ENCODE measurements around the gene ACO2.
A peak's percentile ranks its signal among the peaks of the same experiment; 100 is the strongest.
"Not testable (repeated sequence)": the region's sequence is repeated elsewhere in the genome, so short reads cannot be mapped to it uniquely, and the experiment has no call there.

Gene ACO2

DNA sequence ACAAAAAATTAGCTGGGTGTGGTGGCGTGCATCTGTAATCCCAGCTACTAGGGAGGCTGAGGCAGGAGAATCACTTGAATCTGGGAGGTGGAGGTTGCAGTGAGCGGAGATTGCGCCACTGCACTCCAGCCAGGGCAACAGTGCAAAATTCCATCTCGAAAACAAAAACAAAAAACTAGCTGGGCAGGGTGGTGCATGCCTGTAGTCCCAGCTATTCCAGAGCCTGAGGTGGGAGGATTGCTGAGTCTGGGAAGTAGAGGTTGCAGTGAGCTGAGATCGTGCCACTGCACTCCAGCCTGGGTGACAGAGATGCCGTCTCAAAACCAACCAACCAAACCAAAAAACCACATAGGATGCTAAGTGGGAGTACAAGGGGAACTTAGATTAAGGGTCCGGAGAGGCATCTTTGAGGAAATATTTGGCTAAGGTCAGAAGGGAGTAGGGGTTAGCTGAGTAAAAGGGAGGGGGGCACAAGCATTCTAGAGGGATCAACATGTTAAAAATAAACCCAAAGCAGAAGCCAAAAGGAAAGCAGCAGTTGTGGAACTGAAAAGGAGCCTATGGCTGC, 10.7 kb upstream of the ACO2 start:
- H3K27me3 ChIP-seq = no peaks in the 10 kb centered on the region
- DNase-seq = no peak
- no peaks in the 10 kb centered on the region; the same call in 1 of the 2 replicates for H3K4me1 ChIP-seq
- H3K36me3 ChIP-seq = peaks cover 51% of the 10 kb centered on the region
- H3K4me3 ChIP-seq (ENCODE audit: low read depth, low read length) = no peak overlapping the region
- no peaks in the 10 kb centered on the region for H3K9me3 ChIP-seq
- TF ChIP-seq, protein P1, sequence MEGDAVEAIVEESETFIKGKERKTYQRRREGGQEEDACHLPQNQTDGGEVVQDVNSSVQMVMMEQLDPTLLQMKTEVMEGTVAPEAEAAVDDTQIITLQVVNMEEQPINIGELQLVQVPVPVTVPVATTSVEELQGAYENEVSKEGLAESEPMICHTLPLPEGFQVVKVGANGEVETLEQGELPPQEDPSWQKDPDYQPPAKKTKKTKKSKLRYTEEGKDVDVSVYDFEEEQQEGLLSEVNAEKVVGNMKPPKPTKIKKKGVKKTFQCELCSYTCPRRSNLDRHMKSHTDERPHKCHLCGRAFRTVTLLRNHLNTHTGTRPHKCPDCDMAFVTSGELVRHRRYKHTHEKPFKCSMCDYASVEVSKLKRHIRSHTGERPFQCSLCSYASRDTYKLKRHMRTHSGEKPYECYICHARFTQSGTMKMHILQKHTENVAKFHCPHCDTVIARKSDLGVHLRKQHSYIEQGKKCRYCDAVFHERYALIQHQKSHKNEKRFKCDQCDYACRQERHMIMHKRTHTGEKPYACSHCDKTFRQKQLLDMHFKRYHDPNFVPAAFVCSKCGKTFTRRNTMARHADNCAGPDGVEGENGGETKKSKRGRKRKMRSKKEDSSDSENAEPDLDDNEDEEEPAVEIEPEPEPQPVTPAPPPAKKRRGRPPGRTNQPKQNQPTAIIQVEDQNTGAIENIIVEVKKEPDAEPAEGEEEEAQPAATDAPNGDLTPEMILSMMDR (IDR thresholded peaks at IDR 0.05; ENCODE audit: low read depth, low read length) = no peak

GRCh38 chr22:41459431-41459830, 9.5 kb upstream of the ACO2 start:
- Histone ChIP-seq H3K9me3 (no peaks in the 10 kb centered on the region), H3K27me3 (no peaks in the 10 kb centered on the region), H3K36me3 (peaks cover 61% of the 10 kb centered on the region), H3K4me3 (ENCODE audit: low read depth, low read length) (no peak overlapping the region), H3K4me1 (no peaks in the 10 kb centered on the region; the same call in 1 of the 2 replicates)
- TF ChIP-seq, protein P1 (IDR thresholded peaks at IDR 0.05; ENCODE audit: low read depth, low read length) = no peak
- DNase-seq = no peak

DNA sequence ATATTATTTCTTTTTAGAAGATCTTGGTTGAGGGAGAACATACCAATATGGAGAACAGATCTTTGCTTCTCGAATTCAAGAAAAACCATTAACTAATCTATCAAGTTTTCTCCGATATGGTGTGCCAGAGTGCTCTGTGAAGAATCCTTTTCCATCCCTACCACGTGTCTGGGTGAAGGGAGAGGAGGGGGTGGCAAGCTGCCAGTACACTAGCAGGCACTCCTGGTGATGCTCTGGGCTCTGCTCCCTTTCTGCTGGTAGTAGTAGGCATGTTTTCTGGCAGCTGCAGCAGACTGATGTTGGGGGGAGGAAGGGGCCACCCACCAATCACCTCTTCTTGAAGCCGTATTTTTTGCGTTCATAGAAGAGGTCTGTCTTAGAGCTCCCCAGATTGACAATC, 8.8 kb upstream of the ACO2 start:
- not testable (repeated sequence) for H3K4me3 ChIP-seq (ENCODE audit: low read depth, low read length); H3K4me1 ChIP-seq; H3K27me3 ChIP-seq; H3K9me3 ChIP-seq
- peak; percentile 83 for DNase-seq
- peaks cover 68% of the 10 kb centered on the region for H3K36me3 ChIP-seq

DNA sequence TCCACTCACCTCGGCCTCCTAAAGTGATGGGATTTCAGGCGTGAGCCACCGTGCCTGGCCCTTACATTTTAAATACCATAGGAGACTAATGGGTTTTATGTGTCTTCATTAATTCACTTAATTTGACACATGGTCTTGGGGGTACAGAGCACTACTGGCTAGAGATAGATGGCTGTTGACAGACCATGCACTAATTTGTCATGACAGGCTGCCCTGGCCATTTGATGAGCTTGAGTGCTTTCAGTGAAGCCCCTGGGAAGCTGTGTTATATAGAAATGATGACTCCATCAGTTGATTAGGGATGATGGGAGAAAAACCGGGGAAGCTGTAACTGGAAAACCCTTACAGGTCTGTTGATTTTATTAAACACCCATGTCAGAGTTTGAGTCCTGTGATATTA, 7.0 kb upstream of the ACO2 start:
- Histone ChIP-seq H3K4me1 (no peaks in the 10 kb centered on the region; the same call in 1 of the 2 replicates), H3K36me3 (peaks cover 84% of the 10 kb centered on the region), H3K27me3 (no peaks in the 10 kb centered on the region), H3K9me3 (no peaks in the 10 kb centered on the region), H3K4me3 (ENCODE audit: low read depth, low read length) (no peak overlapping the region)
- DNase-seq = no peak
- TF ChIP-seq, protein P1 (IDR thresholded peaks at IDR 0.05; ENCODE audit: low read depth, low read length) = no peak

DNA sequence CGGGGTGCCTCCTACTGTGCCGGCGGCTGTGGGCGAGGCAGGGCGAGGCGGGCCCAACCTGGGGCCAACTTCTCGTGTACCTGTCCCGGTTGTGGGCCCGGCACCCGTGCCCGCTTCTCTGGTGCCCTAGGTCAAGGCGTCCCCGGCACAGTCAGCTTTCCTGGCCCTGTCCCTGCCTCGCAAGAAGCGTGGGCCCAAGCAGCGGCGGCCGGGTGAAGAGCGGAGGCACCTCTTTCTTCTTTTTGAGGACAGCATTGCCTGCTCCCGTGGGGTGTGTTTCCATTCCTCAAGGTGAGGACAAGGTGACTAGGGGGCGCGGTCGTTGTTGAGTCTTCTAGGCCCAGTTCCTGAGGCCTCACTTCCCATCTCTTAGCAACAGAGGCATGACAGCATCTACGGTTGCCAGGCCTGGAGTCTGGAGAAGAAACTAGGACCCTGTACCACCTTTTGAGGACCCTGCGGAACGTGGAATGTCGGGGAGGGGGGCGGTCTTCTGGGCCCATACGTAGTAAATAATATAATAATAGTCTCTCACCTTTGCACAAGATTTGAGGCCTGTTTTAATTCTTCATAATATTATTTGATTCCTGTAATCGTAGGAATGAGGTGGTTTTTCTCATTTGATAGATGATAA, 418 bp downstream of the ACO2 start:
- Histone ChIP-seq H3K36me3 (peaks cover 52% of the 10 kb centered on the region), H3K4me3 (ENCODE audit: low read depth, low read length) (peak overlapping the region; percentile 98), H3K9me3 (no peaks in the 10 kb centered on the region), H3K27me3 (no peaks in the 10 kb centered on the region), H3K4me1 (peaks cover 3% of the 10 kb centered on the region; the same call in 1 of the 2 replicates)
- TF ChIP-seq, protein P1 (IDR thresholded peaks at IDR 0.05; ENCODE audit: low read depth, low read length) = no peak
- DNase-seq = peak; percentile 52

- peaks cover 36% of the 10 kb centered on the region for H3K36me3 ChIP-seq
- DNase-seq = no peak
- H3K4me3 ChIP-seq (ENCODE audit: low read depth, low read length) = no peak overlapping the region
- no peaks in the 10 kb centered on the region for H3K27me3 ChIP-seq
- TF ChIP-seq, protein P1 (IDR thresholded peaks at IDR 0.05; ENCODE audit: low read depth, low read length) = no peak
- H3K9me3 ChIP-seq = no peaks in the 10 kb centered on the region
- peaks cover 3% of the 10 kb centered on the region; the same call in 1 of the 2 replicates for H3K4me1 ChIP-seq
These were observed 2.0 kb downstream of the ACO2 start for GRCh38 chr22:41470886-41471285.

Data from BE2C (cell line).